NCI-H526 treated with DMSO at 0.1 percent for 48 hours (cell line): Measurements from ENCODE around the gene TAS2R19.
A peak's percentile ranks its signal among the peaks of the same experiment; 100 is the strongest.
"Not testable (repeated sequence)": the region's sequence is repeated elsewhere in the genome, so short reads cannot be mapped to it uniquely, and the experiment has no call there.

ENCODE experiments used
- DNase-seq: peaks from one replicate; lab custom pipeline; 2025; lab: John Stamatoyannopoulos, UW

TAS2R19 gene

GRCh38 chr12:11022520-11022919 is at the start of gene TAS2R19:
TAS2R19 (minus strand) TSS chr12:11022620; CDS start chr12:11022571, 49 bp downstream.
- no peak for DNase-seq

- no peak for DNase-seq
Observed at GRCh38 chr12:11071414-11071813, 49.0 kb upstream of the TAS2R19 start.

- DNase-seq = no peak
Observed at GRCh38 chr12:11070999-11071398, 48.6 kb upstream of the TAS2R19 start.

- no peak for DNase-seq
Observed at GRCh38 chr12:11069854-11070365, 47.5 kb upstream of the TAS2R19 start.

- DNase-seq = no peak
Observed at GRCh38 chr12:11067514-11067913, 45.1 kb upstream of the TAS2R19 start.

GRCh38 chr12:11062194-11062593 is 39.8 kb upstream of the TAS2R19 start, which contains the start of gene TAS2R46:
TAS2R46 (minus strand) TSS chr12:11062294; CDS start chr12:11062294, 0 bp downstream.
- DNase-seq = not testable (repeated sequence)

- no peak for DNase-seq
Observed at GRCh38 chr12:11059784-11060183, 37.4 kb upstream of the TAS2R19 start.

GRCh38 chr12:11059041-11059440 is 36.6 kb upstream of the TAS2R19 start:
- DNase-seq = no peak

- no peak for DNase-seq
Observed at GRCh38 chr12:11055306-11055705, 32.9 kb upstream of the TAS2R19 start.

- DNase-seq = not testable (repeated sequence)
Observed at GRCh38 chr12:11049806-11050531, 27.5 kb upstream of the TAS2R19 start.

- DNase-seq = not testable (repeated sequence)
Observed at GRCh38 chr12:11041366-11041765, 18.9 kb upstream of the TAS2R19 start.

- no peak for DNase-seq
Observed at GRCh38 chr12:11040162-11040561, 17.7 kb upstream of the TAS2R19 start.

GRCh38 chr12:11039171-11039570 is 16.8 kb upstream of the TAS2R19 start:
- DNase-seq = no peak

GRCh38 chr12:11033959-11034358 is 11.5 kb upstream of the TAS2R19 start:
- DNase-seq = not testable (repeated sequence)

- no peak for DNase-seq
Observed at GRCh38 chr12:11031307-11031706, 8.9 kb upstream of the TAS2R19 start, which contains the start of gene TAS2R31. TAS2R31 (minus strand) TSS chr12:11031407; CDS start chr12:11031335, 72 bp downstream.

GRCh38 chr12:11026118-11026517 is 3.7 kb upstream of the TAS2R19 start:
- DNase-seq = no peak

GRCh38 chr12:11023387-11023786 is 967 bp upstream of the TAS2R19 start:
- no peak for DNase-seq

GRCh38 chr12:11016937-11017336 is 5.5 kb downstream of the TAS2R19 start:
- peak; percentile 93 for DNase-seq

GRCh38 chr12:11015775-11016430 is 6.5 kb downstream of the TAS2R19 start:
- DNase-seq = no peak

GRCh38 chr12:11014234-11014633 is 8.2 kb downstream of the TAS2R19 start:
- no peak for DNase-seq

GRCh38 chr12:11007608-11008007 is 14.8 kb downstream of the TAS2R19 start:
- DNase-seq = no peak

GRCh38 chr12:10998204-10998603 is 24.2 kb downstream of the TAS2R19 start, which contains the start of gene TAS2R20:
TAS2R20 (minus strand) TSS chr12:10998304; CDS start chr12:10997875, 429 bp downstream.
- DNase-seq = no peak

- no peak for DNase-seq
Observed at GRCh38 chr12:10994307-10994706, 28.1 kb downstream of the TAS2R19 start.
